Measurements from ENCODE around the gene HTT. TPM values are rescaled to one million over a fixed set of nuclear protein-coding genes. Genes with fewer than 3 reads are reported as not detected.

The HTT gene
- total RNA-seq, 1 donor from 2014 or later = 82.8 TPM

- Mint-ChIP-seq H3K36me3 (ENCODE audit: insufficient read depth) (peaks cover 11% of the 10 kb centered on the region), H3K4me1 (ENCODE audit: low read depth) (peaks cover 1% of the 10 kb centered on the region), H3K27ac (no peak overlapping the region), H3K9me3 (ENCODE audit: low read depth) (no peaks in the 10 kb centered on the region), H3K4me3 (ENCODE audit: low read depth) (no peak overlapping the region), H3K27me3 (no peaks in the 10 kb centered on the region)
- no peak for DNase-seq (ENCODE audit: low spot score, unreplicated experiment)
- TF ChIP-seq, protein P1, sequence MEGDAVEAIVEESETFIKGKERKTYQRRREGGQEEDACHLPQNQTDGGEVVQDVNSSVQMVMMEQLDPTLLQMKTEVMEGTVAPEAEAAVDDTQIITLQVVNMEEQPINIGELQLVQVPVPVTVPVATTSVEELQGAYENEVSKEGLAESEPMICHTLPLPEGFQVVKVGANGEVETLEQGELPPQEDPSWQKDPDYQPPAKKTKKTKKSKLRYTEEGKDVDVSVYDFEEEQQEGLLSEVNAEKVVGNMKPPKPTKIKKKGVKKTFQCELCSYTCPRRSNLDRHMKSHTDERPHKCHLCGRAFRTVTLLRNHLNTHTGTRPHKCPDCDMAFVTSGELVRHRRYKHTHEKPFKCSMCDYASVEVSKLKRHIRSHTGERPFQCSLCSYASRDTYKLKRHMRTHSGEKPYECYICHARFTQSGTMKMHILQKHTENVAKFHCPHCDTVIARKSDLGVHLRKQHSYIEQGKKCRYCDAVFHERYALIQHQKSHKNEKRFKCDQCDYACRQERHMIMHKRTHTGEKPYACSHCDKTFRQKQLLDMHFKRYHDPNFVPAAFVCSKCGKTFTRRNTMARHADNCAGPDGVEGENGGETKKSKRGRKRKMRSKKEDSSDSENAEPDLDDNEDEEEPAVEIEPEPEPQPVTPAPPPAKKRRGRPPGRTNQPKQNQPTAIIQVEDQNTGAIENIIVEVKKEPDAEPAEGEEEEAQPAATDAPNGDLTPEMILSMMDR (IDR thresholded peaks at IDR 0.05; ENCODE audit: unreplicated experiment) = no peak
Observed at GRCh38 chr4:3238721-3239120, 164.2 kb downstream of the HTT start.

DNA sequence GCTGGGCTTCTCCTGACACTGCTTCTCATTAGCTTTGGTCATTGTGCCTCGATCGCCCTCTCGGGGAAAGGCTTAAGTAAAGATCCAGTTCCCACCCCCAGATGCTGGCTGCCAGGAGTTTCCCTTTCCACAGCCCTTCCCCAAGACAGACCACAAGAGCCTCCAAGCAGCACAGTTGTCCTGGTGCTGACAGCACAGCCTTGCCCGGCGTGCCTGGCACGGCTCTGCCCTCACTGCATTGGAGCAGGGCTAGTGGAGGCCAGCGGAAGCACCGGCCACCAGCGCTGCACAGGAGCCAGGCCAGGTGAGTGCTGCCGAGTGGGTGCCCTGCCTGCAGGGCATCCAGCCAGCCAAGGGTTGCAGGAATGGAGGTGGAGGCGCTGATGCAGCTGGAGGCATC, 164.8 kb downstream of the HTT start:
- Mint-ChIP-seq H3K4me3 (ENCODE audit: low read depth) (no peak overlapping the region), H3K4me1 (ENCODE audit: low read depth) (peaks cover 1% of the 10 kb centered on the region), H3K9me3 (ENCODE audit: low read depth) (no peaks in the 10 kb centered on the region), H3K27ac (no peak overlapping the region), H3K27me3 (no peaks in the 10 kb centered on the region), H3K36me3 (ENCODE audit: insufficient read depth) (peaks cover 8% of the 10 kb centered on the region)
- TF ChIP-seq, protein P1 (IDR thresholded peaks at IDR 0.05; ENCODE audit: unreplicated experiment) = no peak
- no peak for DNase-seq (ENCODE audit: low spot score, unreplicated experiment)

GRCh38 chr4:3239998-3240920, 165.8 kb downstream of the HTT start:
- no peaks in the 10 kb centered on the region for H3K27me3 Mint-ChIP-seq
- no peak for DNase-seq (ENCODE audit: low spot score, unreplicated experiment)
- peaks cover 1% of the 10 kb centered on the region for H3K4me1 Mint-ChIP-seq (ENCODE audit: low read depth)
- H3K9me3 Mint-ChIP-seq (ENCODE audit: low read depth) = no peaks in the 10 kb centered on the region
- TF ChIP-seq, protein P1 (IDR thresholded peaks at IDR 0.05; ENCODE audit: unreplicated experiment) = no peak
- H3K4me3 Mint-ChIP-seq (ENCODE audit: low read depth) = no peak overlapping the region
- peaks cover 6% of the 10 kb centered on the region for H3K36me3 Mint-ChIP-seq (ENCODE audit: insufficient read depth)
- H3K27ac Mint-ChIP-seq = peak overlapping the region; percentile 85

- H3K36me3 Mint-ChIP-seq (ENCODE audit: insufficient read depth) = peaks cover 6% of the 10 kb centered on the region
- DNase-seq (ENCODE audit: low spot score, unreplicated experiment) = no peak
- TF ChIP-seq, protein P1 (IDR thresholded peaks at IDR 0.05; ENCODE audit: unreplicated experiment) = no peak
- H3K4me3 Mint-ChIP-seq (ENCODE audit: low read depth) = no peak overlapping the region
- peaks cover 1% of the 10 kb centered on the region for H3K4me1 Mint-ChIP-seq (ENCODE audit: low read depth)
- H3K9me3 Mint-ChIP-seq (ENCODE audit: low read depth) = no peaks in the 10 kb centered on the region
- H3K27me3 Mint-ChIP-seq = no peaks in the 10 kb centered on the region
- H3K27ac Mint-ChIP-seq = peak overlapping the region; percentile 85
Observed at GRCh38 chr4:3240936-3241522, 166.5 kb downstream of the HTT start.

GRCh38 chr4:3241898-3242524, 167.5 kb downstream of the HTT start:
- DNase-seq (ENCODE audit: low spot score, unreplicated experiment) = no peak
- no peak overlapping the region for H3K4me3 Mint-ChIP-seq (ENCODE audit: low read depth)
- no peak overlapping the region for H3K27ac Mint-ChIP-seq
- peaks cover 6% of the 10 kb centered on the region for H3K36me3 Mint-ChIP-seq (ENCODE audit: insufficient read depth)
- TF ChIP-seq, protein P1 (IDR thresholded peaks at IDR 0.05; ENCODE audit: unreplicated experiment) = no peak
- H3K9me3 Mint-ChIP-seq (ENCODE audit: low read depth) = no peaks in the 10 kb centered on the region
- H3K27me3 Mint-ChIP-seq = no peaks in the 10 kb centered on the region
- H3K4me1 Mint-ChIP-seq (ENCODE audit: low read depth) = peaks cover 1% of the 10 kb centered on the region

Measured in progenitor cell of endocrine pancreas (in vitro differentiated cells).